Measurements from ENCODE around the gene FUNDC2. TPM values are rescaled to one million over a fixed set of nuclear protein-coding genes. Genes with fewer than 3 reads are reported as not detected.
A peak's percentile ranks its signal among the peaks of the same experiment; 100 is the strongest.

FUNDC2 gene
- total RNA-seq, 1 donor from 2014 or later, result 83.9 TPM

- H3K9me3 Mint-ChIP-seq (ENCODE audit: unreplicated experiment), result no peaks in the 10 kb centered on the region
- no peak for TF ChIP-seq CTCF (IDR thresholded peaks at IDR 0.05; ENCODE audit: partially characterized antibody, unreplicated experiment)
- H3K36me3 Mint-ChIP-seq (ENCODE audit: unreplicated experiment), result no peaks in the 10 kb centered on the region
- DNase-seq, result no peak
- H3K27me3 Mint-ChIP-seq (ENCODE audit: unreplicated experiment), result no peaks in the 10 kb centered on the region
- H3K27ac Mint-ChIP-seq (ENCODE audit: unreplicated experiment), result no peak overlapping the region
- H3K4me1 Mint-ChIP-seq (ENCODE audit: low read depth, unreplicated experiment), result no peaks in the 10 kb centered on the region
- no peak overlapping the region for H3K4me3 Mint-ChIP-seq (ENCODE audit: unreplicated experiment)
Observed at GRCh38 chrX:155056471-155056870, 29.8 kb downstream of the FUNDC2 start.

GRCh38 chrX:155056877-155057792, 30.5 kb downstream of the FUNDC2 start:
- Mint-ChIP-seq H3K4me1 (ENCODE audit: low read depth, unreplicated experiment) (no peaks in the 10 kb centered on the region), H3K27ac (ENCODE audit: unreplicated experiment) (no peak overlapping the region), H3K36me3 (ENCODE audit: unreplicated experiment) (no peaks in the 10 kb centered on the region), H3K9me3 (ENCODE audit: unreplicated experiment) (no peaks in the 10 kb centered on the region), H3K27me3 (ENCODE audit: unreplicated experiment) (no peaks in the 10 kb centered on the region), H3K4me3 (ENCODE audit: unreplicated experiment) (no peak overlapping the region)
- peak; percentile 54 for DNase-seq
- TF ChIP-seq CTCF (IDR thresholded peaks at IDR 0.05; ENCODE audit: partially characterized antibody, unreplicated experiment), result peak; percentile 80

- Mint-ChIP-seq H3K9me3 (ENCODE audit: unreplicated experiment) (no peaks in the 10 kb centered on the region), H3K27ac (ENCODE audit: unreplicated experiment) (no peak overlapping the region), H3K4me3 (ENCODE audit: unreplicated experiment) (no peak overlapping the region), H3K36me3 (ENCODE audit: unreplicated experiment) (no peaks in the 10 kb centered on the region), H3K4me1 (ENCODE audit: low read depth, unreplicated experiment) (no peaks in the 10 kb centered on the region), H3K27me3 (ENCODE audit: unreplicated experiment) (no peaks in the 10 kb centered on the region)
- no peak for DNase-seq
- no peak for TF ChIP-seq CTCF (IDR thresholded peaks at IDR 0.05; ENCODE audit: partially characterized antibody, unreplicated experiment)
Observed at GRCh38 chrX:155061760-155062159, 35.1 kb downstream of the FUNDC2 start.

- Mint-ChIP-seq H3K27me3 (ENCODE audit: unreplicated experiment) (no peaks in the 10 kb centered on the region), H3K36me3 (ENCODE audit: unreplicated experiment) (no peaks in the 10 kb centered on the region), H3K9me3 (ENCODE audit: unreplicated experiment) (no peaks in the 10 kb centered on the region), H3K4me1 (ENCODE audit: low read depth, unreplicated experiment) (no peaks in the 10 kb centered on the region), H3K27ac (ENCODE audit: unreplicated experiment) (no peak overlapping the region), H3K4me3 (ENCODE audit: unreplicated experiment) (no peak overlapping the region)
- no peak for DNase-seq
- TF ChIP-seq CTCF (IDR thresholded peaks at IDR 0.05; ENCODE audit: partially characterized antibody, unreplicated experiment), result no peak
Observed at GRCh38 chrX:155065035-155065734, 38.5 kb downstream of the FUNDC2 start.

DNA sequence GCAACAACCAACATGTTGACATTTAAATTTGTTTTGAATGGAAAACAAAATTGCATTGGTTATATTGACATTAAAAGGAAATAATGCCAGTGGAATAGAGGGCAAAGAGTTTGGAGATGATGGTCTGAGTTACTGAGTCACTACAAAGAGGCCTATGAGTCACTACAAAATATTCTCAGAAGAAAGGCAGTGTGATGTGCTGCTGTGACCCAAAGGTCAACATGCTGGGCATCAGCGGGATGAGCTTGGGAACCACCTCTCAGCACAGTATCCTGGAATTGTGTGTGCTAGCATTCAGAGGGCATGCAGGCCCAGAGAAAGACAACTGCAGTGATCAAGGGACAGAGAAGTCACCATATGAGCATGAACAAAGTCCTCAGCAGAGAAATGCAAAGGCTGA, 41.5 kb downstream of the FUNDC2 start:
- no peaks in the 10 kb centered on the region for H3K9me3 Mint-ChIP-seq (ENCODE audit: unreplicated experiment)
- H3K4me1 Mint-ChIP-seq (ENCODE audit: low read depth, unreplicated experiment), result peaks cover 3% of the 10 kb centered on the region
- no peaks in the 10 kb centered on the region for H3K36me3 Mint-ChIP-seq (ENCODE audit: unreplicated experiment)
- H3K27me3 Mint-ChIP-seq (ENCODE audit: unreplicated experiment), result no peaks in the 10 kb centered on the region
- TF ChIP-seq CTCF (IDR thresholded peaks at IDR 0.05; ENCODE audit: partially characterized antibody, unreplicated experiment), result no peak
- H3K27ac Mint-ChIP-seq (ENCODE audit: unreplicated experiment), result no peak overlapping the region
- no peak overlapping the region for H3K4me3 Mint-ChIP-seq (ENCODE audit: unreplicated experiment)
- DNase-seq, result no peak
